HL-60/S4 treated with phorbol 12-myristate 13-acetate at 8.2 ng/mL for 4 days and 3 days (cell line): ENCODE results near the gene OTUB1.
"Not testable (repeated sequence)": the region's sequence is repeated elsewhere in the genome, so short reads cannot be mapped to it uniquely, and the experiment has no call there.

Experiments
- in situ Hi-C: fragments of 300-500 bp; cut with MboI; formaldehyde crosslinking; loops from 2 replicates; pipeline ENCODE4 v1.15.0; 2022; ENCODE audit warnings: low sequenced_read_pairs

Gene OTUB1, protein sequence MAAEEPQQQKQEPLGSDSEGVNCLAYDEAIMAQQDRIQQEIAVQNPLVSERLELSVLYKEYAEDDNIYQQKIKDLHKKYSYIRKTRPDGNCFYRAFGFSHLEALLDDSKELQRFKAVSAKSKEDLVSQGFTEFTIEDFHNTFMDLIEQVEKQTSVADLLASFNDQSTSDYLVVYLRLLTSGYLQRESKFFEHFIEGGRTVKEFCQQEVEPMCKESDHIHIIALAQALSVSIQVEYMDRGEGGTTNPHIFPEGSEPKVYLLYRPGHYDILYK

DNA sequence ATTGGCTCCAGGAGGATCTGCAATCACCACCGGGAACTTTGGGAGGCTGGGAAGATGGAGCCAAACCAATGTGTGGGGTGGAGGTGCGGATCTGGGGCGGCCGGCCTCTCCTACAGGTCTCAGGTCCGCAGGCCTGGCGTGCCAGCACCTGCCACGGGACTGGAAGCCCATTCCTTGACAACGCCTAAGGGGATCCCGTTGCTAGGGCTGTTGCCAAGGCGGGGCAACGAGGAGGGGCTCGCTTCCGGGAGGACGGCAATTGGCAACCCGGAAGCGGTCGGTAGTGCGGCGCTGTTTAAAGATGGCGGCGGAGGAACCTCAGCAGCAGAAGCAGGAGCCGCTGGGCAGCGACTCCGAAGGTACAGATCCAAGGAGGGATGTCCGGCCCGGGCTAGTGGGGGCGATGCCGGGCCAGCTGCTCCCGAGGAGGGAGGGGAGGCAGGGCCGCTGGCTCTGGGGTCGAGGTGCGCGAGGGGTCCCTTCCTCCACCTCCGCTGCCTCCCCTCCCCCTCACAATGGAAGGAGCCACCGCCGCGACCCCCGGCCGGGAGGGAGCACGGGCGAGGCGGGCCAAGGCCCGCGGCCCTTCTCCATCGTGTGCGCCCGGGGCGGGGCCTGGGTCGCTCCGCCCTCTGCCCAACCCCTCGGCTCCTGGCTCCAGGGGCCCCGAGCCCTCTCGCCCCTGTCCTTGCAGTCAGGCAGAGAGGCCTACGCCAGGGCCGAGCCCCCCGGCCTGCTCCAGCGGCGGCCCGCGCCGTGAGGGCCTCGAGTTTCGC lies at the start of gene OTUB1:
TSS of gene OTUB1 (plus strand) at position 283 of the 776 bp plus-strand sequence. CDS start at position 302, 19 bp downstream.
- in situ Hi-C loops, result no loop called here

DNA sequence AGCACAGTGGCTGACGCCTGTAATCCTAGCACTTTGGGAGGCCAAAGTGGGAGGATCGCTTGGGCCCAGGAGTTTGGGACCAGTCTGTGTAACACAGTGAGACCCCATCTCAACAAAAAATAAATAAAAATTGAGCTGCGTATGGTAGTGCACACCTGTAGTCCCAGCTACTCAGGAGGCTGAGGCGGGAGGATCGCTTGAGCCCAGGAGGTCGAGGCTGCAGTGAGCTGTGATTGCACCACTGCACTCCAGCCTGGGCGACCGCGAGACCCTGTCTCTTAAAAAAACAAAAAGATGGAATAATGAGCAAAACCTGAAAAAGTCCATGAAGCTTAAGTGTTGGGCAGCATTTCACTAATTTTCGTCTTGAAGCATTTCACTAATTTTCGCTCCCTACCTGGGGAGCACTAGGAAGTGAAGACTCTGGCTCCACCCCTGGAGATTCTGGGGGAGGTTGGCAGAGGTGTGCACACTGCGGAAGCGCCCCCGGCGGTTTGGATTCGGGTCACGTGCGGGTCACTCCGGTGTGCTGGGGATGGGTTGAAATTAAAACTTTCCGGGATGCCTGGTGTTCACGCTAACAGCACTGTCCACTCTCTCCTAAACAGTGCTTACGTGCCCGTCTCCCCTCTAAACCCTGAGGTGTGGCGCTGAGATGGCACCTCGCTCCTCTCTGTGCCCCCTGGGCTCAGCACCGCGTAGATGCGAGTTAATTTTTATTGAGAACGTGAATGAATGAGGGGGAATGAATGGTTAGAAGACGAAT lies 48.3 kb upstream of the OTUB1 start:
- in situ Hi-C loops, result no loop called here

DNA sequence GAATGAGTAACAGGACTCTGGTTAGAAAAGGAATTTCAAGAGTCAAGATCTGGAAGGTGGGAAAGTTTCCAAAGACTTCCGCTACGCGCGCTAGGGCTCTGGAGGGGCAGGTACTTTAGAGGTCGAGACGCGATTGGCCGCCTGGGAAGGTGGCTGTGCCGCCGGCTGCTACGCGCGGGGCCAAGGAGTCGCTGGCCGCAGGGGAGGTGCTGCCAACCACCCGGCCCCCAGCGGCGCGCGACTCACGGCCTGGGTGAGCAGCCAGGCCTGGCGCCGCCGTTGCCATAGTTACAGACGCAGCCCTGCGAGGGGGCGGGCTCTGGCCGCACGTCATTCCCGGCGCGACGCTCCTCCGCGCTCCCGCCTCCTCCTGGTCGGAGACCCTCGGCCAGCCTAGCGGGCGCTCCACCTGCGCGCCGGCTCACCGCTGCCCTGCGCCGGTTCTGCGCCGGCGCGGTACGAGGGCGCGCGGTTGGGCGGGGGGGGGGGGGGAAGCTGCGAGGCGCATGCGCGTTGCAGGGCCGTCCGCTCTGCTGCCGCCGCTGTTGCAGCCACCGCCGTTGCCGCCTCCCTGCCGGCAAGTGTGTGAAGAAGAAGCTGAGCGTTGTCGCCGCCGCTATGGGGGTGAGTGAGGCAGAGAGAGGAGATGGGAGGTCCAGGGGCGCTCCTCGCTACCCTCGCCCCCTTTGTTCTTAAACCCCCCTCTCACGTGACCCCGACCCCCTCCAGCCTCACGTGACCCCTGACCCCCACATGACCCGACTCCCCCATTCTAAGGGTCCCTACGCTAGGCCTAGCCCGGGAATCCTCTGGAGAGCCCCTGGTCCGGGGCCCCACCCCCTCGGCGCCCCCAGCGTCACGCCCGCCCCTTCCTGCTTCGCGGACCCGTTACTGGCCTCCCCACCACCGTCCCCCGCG lies 47.5 kb upstream of the OTUB1 start, which contains the start of gene NAA40:
TSS of gene NAA40 (plus strand) at position 524 of the 918 bp plus-strand sequence. CDS start at position 619, 95 bp downstream.
- in situ Hi-C loops, result no loop called here

DNA sequence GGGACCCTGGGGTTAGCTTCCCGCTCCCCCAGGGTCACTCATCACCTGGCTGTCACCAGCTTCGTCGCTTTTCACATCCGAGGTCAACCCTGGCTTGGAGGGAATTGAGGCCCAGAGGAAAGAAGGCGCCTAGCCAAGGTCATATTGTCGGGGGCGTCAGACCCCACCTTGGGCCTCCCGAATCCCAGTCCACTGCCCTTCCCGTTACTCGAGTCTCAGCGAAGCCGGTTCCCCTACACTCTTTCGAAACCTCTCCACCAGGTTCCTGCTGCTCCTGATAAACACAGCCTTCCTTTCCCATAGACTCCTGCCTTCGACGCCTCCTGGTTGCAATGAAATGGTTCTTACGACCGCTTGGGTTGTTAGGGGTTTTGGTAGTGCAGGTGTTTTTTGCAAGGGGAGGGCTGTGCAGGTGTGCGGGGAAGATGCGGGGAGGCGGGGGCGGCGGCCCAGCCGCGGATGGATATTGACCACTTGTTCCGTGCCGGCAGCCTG lies 46.8 kb upstream of the OTUB1 start:
- in situ Hi-C loops, result no loop called here

DNA sequence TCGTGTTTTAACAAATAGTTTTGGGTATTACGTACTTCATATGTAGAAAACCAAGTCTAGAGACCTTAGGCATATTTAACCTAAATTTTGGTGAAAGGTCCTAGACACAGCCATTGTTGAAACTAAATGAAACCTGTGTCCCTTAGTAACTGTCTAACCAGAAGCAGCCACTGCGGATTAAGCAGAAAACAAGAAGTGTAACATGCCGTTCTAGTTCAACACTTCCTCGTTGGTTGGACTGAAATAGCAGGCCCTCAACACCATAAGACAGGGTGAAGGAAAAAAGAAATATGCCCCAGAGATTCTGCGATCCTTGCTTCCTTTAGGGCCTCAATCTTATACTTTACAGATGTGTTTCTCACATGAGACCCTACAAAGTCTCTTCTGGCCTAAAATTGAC lies 45.5 kb upstream of the OTUB1 start:
- in situ Hi-C loops, result no loop called here

DNA sequence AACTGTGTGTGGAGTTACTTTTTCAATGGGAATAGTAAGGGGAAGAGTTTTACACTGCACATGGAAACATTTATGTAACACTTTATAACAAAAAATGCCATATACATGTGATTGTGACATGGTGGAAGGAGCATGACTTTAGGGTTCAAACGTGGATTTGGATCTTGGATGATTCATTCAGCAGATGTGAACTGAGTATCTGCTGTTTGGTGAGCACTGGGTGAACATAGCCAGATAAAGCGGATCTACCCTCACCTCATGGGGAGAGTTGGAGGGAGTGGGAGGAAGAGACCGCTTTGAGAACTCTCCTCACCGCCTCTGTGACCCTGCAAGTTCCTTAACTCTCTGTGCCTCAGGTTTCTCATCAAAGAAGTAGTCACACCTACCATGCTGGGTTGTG lies 44.3 kb upstream of the OTUB1 start:
- in situ Hi-C loops, result no loop called here

DNA sequence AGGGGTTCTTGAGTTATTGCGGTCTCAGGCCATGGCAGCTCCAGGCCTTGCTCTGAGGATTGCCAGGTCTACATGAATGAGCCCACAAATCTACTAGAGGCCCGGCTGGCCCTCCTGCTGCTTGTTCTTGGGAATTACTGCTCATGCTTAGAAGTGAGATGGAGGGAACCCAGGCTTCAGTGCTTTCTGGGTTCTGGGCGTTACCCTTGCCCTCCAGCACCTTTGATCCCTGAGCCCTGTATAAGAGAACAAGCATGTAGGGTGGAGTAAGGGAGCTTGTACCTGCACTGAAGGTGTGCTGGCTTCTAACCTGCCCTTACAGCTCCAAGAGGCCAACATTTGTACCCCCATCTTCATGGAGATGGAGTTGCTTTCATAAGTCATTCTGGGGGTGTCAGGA lies 43.4 kb upstream of the OTUB1 start:
- in situ Hi-C loops, result no loop called here

DNA sequence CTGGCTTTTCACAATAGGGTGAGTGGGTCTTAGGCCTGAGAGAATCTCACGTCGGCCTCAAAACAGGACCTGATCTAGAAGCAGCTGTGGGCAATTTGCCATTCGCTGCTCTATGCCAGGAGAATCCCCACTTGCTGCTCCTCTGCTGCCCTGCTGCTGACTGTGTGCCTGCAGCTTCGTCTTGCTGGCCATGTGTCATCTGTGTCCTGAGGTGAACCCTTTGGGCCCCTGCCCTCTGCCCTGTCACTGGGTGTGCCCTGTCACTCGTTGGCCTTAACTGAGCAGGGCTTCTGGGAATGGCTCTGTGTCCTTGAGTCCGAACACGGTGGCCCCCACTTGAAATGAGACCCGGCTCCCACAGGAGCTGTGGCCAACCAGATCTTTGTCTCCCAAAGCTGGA lies 41.3 kb upstream of the OTUB1 start:
- in situ Hi-C loops, result no loop called here

DNA sequence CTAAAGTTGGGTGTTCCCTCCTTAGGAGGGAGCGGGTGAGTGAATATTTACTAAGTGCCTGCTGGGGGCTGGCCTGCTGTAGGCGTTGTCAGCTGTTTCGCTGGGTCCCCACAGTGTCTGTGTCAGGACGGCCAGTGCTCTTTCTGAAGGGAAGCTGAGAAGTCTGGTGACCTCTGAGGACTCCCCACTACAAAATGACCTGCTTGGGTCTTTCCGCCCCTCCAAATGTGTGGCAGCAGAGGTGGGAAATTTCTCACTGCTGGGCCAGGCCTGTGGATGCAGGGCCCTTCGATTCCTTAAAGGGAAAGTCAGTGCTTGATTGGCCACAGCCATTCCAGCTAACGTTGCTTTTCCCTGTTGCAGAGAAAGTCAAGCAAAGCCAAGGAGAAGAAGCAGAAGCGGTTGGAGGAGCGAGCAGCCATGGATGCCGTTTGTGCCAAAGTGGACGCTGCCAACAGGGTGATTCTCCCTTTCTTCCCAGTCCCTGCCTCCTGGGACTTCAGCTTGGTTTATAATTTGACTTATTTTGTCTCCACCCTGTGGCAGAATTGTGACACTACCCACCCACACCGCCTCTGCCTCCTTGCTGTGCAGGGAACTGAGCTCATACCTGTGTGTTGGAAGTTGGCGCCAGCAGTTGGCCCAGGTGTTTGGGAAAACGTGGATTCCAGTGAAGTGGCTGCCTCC lies 40.6 kb upstream of the OTUB1 start:
- in situ Hi-C loops, result no loop called here

DNA sequence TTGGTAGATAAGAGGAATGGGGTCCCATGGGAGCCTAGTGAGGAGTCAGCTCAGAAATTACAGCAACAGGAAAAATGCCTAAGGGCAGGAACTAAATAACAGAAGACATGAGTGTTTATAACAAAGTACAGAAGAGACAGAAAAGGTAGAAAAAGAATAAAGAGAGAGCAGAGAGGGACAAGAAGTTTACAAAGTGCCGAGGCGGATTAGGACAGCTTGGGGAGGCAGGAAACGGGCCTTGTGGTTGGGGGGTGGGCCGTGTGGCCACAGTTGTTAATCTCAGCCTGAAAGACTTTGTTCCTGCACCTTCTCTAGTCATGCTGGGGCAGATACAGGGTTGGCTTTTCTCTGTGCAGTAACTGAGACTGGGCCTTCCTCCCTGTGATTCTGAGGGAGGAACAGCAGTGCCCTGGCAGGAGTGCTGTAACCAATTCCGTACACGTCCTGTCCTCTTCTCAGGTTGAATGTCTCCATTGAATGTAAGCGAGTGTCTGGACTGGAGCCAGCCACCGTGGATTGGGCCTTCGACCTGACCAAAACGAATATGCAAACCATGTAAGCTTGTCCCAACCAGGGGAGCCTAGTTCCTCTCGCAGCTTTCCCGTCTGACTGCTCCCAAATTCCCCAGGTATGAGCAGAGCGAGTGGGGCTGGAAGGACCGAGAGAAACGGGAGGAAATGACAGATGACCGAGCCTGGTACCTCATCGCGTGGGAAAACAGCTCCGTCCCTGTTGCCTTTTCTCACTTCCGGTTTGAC lies 34.3 kb upstream of the OTUB1 start:
- in situ Hi-C loops, result no loop called here

DNA sequence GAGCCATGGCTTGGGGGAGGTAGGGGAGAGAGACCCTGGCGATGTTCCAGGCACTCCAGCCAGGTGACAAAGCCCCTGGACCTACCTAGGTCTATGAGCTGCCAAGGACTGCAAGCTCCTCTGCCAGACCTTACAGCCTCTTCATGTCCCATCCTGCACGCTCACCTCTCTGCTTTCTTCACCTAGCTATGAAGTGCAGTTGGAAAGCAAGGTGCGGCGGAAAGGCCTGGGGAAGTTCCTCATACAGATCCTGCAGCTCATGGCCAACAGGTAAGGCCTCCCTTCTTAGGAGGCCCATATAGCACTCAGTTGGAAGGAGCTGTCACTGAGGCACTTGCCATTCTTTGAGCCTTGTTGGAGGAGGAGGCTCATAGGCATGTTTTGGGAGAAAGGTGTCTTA lies 33.7 kb upstream of the OTUB1 start:
- in situ Hi-C loops, result no loop called here

DNA sequence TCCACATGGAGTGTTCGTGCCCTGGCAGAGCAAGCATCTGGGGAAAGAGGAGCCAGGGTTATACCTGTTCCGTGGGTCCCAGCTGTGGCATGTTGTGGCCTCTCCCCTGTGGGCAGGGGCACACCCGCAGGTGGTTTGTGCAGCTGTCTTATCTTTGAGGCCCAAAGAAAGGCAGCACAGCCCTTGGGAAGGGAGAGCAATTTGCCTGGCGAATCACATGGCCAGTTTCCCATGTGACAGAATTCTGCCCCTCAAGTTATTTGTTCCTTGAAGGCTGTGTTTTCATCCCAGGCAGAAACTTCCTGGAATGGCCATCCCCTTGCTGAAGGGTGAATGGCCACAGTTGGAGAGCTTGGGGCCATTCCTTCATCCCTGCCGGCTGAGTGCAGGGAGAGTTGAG lies 28.2 kb upstream of the OTUB1 start:
- in situ Hi-C loops, result no loop called here

DNA sequence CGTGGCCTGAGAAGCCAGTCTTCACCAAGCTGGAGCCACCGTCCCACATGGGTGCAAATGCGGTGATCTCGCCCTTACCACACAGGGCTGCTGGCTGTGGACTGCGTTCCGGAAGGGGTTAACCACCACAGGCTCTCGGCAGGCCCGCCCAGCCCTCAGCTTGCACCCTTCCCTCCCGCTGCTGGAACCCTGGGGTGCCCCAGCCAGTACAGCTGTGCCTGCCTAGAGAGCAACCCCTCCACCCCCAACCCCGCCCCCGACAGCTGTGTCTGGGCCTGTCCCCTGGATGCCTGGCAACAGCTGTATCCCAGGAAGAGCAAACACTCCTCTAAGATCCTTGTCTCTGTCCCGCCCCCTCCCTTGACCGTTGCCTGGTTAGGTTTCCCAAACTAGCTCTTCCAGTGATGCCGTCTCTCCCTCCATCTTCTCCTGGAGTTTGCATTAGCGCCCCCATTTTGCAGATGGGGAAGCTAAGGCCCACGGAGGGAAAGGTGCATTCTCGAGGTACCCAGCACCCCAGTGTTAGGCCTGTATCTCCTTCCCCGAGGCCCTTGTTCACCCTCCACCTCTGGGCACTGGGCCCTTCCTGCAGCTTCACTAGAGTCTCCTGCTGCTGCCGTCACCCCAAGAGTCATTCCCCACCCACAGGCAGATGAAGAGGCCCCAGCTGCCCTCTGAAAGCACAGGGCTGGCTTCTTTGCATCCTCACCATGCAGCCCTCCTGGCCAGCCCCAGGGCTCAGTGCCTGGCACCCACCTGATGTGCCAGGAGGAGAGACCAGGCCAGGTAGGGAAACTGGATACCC lies 24.4 kb upstream of the OTUB1 start:
- in situ Hi-C loops, result no loop called here

DNA sequence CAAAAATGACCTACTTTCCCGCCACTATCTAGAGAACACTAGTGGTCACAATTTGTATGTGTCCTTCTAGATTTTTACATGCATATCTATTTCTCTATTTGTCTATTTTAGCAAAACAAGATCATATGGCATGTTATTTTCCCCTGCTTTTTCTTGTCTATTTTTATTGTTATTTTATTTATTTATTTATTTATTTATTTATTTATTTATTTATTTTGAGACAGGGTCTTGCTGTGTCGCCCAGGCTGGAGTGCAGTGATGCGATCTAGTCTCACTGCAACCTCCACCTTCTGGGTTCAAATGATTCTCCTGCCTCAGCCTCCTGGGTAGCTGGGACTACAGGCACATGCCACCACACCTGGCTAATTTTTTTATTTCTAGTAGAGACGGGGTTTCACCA lies 22.3 kb upstream of the OTUB1 start:
- in situ Hi-C loops, result not testable (repeated sequence)

DNA sequence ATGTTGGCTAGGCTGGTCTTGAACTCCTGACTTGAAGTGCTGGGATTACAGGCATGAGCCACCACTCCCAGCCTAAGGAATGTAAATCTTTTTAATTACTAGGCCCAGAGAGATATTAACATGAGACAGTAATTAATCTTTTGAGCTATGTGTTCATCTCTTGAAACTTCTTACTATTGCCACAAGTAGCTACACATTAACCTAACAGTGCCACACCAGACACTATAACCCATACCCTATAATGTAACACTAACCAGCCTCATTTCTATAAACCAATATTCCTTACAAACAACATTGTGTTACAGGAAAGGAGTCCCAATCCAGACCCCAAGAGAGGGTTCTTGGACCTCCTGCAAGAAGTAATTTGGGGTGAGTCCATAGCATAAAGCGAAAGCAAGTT lies 19.8 kb upstream of the OTUB1 start:
- in situ Hi-C loops, result no loop called here

DNA sequence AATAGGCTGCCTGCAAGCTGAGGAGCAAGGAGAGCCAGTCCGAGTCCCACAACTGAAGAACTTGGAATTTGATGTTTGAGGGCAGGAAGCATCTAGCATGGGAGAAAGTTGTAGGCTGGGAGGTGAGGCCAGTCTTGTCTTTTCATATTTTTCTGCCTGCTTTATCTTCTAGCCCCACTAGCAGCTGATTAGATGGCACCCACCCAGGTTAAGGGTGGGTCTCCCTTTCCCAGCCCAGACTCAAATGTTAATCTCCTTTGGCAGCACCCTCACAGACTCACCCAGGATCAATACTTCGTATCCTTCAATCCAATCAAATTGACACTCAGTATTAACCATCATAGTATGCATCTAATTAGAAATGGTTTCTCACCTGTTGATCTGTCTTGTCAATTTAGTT lies 16.8 kb upstream of the OTUB1 start:
- in situ Hi-C loops, result no loop called here

DNA sequence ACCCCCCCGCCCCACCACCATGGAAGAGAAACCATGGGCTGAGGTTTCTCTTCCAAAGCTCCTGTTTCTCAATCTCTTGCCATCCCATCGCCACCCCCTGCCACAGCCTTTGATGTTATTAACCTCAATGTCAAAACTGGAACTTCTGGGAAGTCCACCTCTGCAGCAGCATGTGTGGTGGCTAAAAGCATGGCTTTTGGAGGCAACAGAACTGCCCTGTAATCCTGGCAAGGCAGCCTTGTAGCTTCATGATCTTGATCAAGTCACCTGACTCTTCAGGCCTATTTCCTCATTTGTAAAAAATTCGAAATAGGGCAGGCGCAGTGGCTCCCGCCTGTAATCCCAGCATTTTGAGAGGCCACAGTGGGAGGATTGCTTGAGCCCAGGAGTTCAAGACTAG lies 15.3 kb upstream of the OTUB1 start:
- in situ Hi-C loops, result no loop called here

DNA sequence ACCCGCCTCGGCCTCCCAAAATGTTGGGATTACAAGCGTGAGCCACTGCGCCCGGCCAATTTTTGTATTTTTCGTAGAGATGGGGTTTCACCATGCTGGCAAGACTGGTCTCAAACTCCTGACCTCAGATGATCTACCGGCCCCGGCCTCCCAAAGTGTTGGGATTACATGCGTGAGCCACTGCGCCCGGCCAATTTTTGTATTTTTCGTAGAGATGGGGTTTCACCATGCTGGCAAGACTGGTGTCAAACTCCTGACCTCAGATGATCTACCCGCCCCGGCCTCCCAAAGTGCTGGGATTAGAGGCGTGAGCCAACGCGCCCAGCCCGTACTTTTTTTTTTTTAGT lies 12.4 kb upstream of the OTUB1 start:
- in situ Hi-C loops, result not testable (repeated sequence)
